Kidney tubule cell (primary cell): ENCODE data around the gene MYBL2.
A peak's percentile ranks its signal among the peaks of the same experiment; 100 is the strongest.
"Not testable (repeated sequence)": the region's sequence is repeated elsewhere in the genome, so short reads cannot be mapped to it uniquely, and the experiment has no call there.

Experiments
- DNase-seq: peaks from one replicate; pipeline ENCODE4 v3.0.0-alpha.2; 2018; ENCODE audit warnings: low spot score

MYBL2 gene

DNA sequence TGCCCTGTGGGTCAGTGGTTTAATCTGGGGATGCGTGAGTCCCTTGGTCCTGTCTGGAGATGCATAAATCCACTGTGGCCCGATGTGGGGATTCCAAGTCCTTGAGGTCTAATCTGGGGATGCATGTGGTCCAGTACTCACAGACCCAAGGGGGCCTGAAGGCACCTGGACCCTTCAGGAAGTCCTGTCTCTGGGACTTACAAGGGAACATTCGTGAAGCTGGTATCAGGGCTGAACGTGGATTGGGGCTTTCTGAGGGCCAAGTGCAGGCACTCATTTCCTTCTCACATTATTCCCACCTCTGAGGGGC lies 85.1 kb downstream of the MYBL2 start:
- DNase-seq: no peak

- peak; percentile 90 for DNase-seq
These were observed 85.8 kb downstream of the MYBL2 start for GRCh38 chr20:43752561-43753301.

GRCh38 chr20:43755390-43755789 lies 88.5 kb downstream of the MYBL2 start:
- DNase-seq: no peak

GRCh38 chr20:43755851-43756250 lies 88.9 kb downstream of the MYBL2 start:
- DNase-seq: no peak

DNA sequence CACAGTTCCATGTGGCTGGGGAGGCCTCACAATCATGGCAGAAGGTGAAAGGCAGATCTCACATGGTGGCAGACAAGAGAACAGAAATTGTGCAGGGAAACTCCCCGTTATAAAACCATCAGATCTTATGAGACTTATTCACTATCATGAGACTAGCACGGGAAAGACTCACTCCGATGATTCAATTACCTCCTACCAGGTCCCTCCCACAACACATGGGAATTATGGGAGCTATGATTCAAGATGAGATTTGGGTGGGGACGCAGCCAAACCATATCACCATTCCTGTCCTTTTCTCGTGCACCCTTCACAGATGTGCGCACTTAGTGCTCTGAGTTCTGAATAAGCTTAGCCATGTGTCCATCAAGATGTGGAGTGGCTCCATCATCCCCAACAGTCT lies 91.0 kb downstream of the MYBL2 start:
- DNase-seq: not testable (repeated sequence)

GRCh38 chr20:43761386-43762340 lies 94.7 kb downstream of the MYBL2 start:
- no peak for DNase-seq

DNA sequence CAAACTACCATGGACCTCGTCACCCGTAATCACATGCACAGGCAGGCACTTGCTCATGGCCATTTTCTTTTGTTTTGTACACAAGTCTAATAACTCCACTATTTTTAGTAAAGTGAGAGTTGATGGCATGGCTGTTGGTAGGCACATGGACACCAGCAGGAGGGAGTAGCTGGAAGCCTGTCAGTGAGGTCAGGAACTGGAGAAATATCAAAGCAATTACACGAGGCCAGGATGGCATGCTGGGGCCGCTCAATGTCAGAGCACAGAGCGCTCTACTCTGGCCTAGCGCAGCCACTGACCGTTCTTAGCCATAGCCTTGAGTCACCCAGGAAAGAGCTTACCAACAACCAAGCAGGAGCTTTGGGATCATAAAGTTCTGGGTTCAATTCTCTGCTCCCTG lies 96.0 kb downstream of the MYBL2 start:
- no peak for DNase-seq

GRCh38 chr20:43765916-43766315 lies 99.0 kb downstream of the MYBL2 start:
- DNase-seq: no peak
